ENCODE results near the gene RGPD5. TPM values are rescaled to one million over a fixed set of nuclear protein-coding genes. Genes with fewer than 3 reads are reported as not detected.
"Not testable (repeated sequence)": the region's sequence is repeated elsewhere in the genome, so short reads cannot be mapped to it uniquely, and the experiment has no call there.

RGPD5 gene
- total RNA-seq, 1 donor: 28.6 TPM

DNA sequence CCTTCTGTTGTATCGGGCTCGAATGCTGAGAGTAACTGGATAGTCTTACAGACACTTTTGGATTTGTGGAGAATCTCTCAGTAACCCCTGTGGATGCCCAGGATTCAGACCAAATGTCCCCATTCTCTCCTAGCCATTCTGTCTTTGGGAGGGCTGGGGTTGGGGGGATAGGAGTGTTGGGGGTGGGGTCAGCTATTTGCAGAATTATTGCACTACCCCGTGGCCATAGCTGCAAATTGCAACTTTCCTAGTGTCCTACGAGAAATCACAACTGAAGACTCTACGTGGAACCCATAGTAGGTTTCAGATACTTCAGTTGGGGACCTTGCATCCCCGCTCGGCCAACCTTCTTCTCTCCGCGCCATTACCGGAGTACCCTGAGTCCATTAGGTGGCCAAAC is 25.2 kb upstream of the RGPD5 start:
- not testable (repeated sequence) for H3K9me3 ChIP-seq (ENCODE audit: low read depth, low read length); DNase-seq (ENCODE audit: insufficient read length, low spot score, missing footprints); H3K79me2 ChIP-seq (ENCODE audit: insufficient read depth, low read length); H3K4me3 ChIP-seq (ENCODE audit: insufficient read depth, low read length); H3K4me2 ChIP-seq (ENCODE audit: insufficient read depth, low read length); H3K27ac ChIP-seq (ENCODE audit: low read depth, low read length); H3K27me3 ChIP-seq (ENCODE audit: insufficient read depth, low read length); H2AFZ ChIP-seq (ENCODE audit: low read length); H3K36me3 ChIP-seq (ENCODE audit: insufficient read depth, low read length); H4K20me1 ChIP-seq (ENCODE audit: insufficient read depth, low read length); H3K4me1 ChIP-seq (ENCODE audit: insufficient read depth, low read length)

DNA sequence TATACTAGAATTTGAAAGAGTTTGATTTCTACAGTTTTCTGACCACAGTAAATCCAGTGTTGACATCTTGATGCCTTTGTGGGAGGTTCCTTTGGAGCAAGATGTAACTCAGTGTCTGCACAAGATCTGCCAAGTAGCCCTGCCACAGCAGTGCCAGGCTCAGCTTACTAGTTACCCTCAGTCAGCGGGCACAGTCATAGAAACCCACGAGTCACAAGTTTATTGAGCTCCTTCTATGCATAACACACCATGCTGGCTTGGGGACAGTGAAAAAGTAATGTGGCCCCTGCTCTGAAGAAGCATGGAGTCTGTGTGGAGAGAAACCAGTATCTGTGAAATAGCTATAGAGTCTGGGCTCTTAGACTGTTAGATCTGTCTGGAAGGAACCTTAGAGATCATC is 15.0 kb upstream of the RGPD5 start:
- not testable (repeated sequence) for H3K4me2 ChIP-seq (ENCODE audit: insufficient read depth, low read length); H3K4me3 ChIP-seq (ENCODE audit: insufficient read depth, low read length); H3K79me2 ChIP-seq (ENCODE audit: insufficient read depth, low read length); H4K20me1 ChIP-seq (ENCODE audit: insufficient read depth, low read length); H2AFZ ChIP-seq (ENCODE audit: low read length); H3K4me1 ChIP-seq (ENCODE audit: insufficient read depth, low read length); DNase-seq (ENCODE audit: insufficient read length, low spot score, missing footprints); H3K9me3 ChIP-seq (ENCODE audit: low read depth, low read length); H3K36me3 ChIP-seq (ENCODE audit: insufficient read depth, low read length); H3K27ac ChIP-seq (ENCODE audit: low read depth, low read length); H3K27me3 ChIP-seq (ENCODE audit: insufficient read depth, low read length)

DNA sequence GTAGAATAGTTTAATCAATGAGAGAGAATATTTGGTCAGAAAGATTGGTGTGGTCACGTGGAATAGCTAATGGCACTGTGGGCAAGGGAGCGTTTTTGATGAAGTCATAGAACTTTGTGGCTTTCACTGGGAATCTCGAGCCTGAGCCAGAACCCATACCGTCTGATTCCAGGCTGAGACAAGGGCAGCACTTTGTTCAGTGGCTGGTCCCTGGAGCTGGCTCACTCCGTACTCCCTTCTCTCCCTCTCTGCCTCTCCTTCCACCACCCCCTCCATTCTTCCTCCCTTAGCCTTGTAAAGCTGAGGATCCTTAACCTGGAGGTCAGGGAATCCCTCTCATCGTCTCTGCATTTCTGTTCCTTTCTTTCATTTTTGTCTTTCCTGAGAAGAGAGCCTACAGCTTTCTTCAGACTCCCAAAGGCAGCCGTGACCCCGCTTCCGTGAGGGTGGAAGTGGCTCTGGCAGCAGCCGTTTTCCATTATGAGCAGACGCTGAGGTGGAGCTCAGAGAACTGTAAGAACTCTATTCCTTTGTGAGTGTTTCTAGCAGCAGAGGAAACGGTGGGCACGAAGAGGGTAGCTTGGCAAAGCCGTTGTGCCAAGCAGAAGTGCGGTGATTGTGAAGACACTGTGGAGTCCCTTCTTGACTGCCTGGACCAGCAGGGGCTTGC is 12.8 kb upstream of the RGPD5 start:
- DNase-seq (ENCODE audit: insufficient read length, low spot score, missing footprints); H4K20me1 ChIP-seq (ENCODE audit: insufficient read depth, low read length); H3K9me3 ChIP-seq (ENCODE audit: low read depth, low read length); H3K27ac ChIP-seq (ENCODE audit: low read depth, low read length); H3K27me3 ChIP-seq (ENCODE audit: insufficient read depth, low read length); H3K36me3 ChIP-seq (ENCODE audit: insufficient read depth, low read length); H3K4me1 ChIP-seq (ENCODE audit: insufficient read depth, low read length); H3K4me2 ChIP-seq (ENCODE audit: insufficient read depth, low read length); H3K4me3 ChIP-seq (ENCODE audit: insufficient read depth, low read length); H2AFZ ChIP-seq (ENCODE audit: low read length); H3K79me2 ChIP-seq (ENCODE audit: insufficient read depth, low read length): not testable (repeated sequence)

DNA sequence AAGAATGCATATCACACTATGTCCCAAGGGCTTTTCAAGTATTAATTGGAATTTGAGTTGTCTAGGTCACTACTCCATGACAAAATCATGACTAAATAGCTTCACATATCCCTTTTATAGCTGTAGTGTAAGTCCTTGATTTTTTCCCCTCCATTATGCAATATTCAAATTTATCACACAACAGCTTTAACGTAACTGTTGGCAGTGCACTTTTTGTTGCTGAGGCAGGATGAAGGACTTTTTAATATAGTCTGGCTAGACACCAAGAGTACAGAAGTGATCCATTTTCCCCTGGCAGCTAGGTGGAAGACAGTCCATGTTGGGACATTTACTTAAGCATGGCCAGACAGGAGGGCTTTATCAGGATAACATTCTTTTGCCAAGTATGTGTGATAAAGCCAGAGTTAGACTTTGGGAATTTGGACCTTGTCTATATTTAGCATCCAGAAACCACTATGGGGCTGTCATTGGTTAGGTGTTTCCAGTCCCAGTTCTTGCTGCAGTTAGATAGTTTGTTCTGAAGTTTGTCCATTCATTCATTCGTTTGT is 11.6 kb upstream of the RGPD5 start:
- H3K27me3 ChIP-seq (ENCODE audit: insufficient read depth, low read length); H3K79me2 ChIP-seq (ENCODE audit: insufficient read depth, low read length); H3K4me2 ChIP-seq (ENCODE audit: insufficient read depth, low read length); H3K36me3 ChIP-seq (ENCODE audit: insufficient read depth, low read length); H4K20me1 ChIP-seq (ENCODE audit: insufficient read depth, low read length); H2AFZ ChIP-seq (ENCODE audit: low read length); H3K9me3 ChIP-seq (ENCODE audit: low read depth, low read length); H3K4me1 ChIP-seq (ENCODE audit: insufficient read depth, low read length); H3K27ac ChIP-seq (ENCODE audit: low read depth, low read length); H3K4me3 ChIP-seq (ENCODE audit: insufficient read depth, low read length); DNase-seq (ENCODE audit: insufficient read length, low spot score, missing footprints): not testable (repeated sequence)

DNA sequence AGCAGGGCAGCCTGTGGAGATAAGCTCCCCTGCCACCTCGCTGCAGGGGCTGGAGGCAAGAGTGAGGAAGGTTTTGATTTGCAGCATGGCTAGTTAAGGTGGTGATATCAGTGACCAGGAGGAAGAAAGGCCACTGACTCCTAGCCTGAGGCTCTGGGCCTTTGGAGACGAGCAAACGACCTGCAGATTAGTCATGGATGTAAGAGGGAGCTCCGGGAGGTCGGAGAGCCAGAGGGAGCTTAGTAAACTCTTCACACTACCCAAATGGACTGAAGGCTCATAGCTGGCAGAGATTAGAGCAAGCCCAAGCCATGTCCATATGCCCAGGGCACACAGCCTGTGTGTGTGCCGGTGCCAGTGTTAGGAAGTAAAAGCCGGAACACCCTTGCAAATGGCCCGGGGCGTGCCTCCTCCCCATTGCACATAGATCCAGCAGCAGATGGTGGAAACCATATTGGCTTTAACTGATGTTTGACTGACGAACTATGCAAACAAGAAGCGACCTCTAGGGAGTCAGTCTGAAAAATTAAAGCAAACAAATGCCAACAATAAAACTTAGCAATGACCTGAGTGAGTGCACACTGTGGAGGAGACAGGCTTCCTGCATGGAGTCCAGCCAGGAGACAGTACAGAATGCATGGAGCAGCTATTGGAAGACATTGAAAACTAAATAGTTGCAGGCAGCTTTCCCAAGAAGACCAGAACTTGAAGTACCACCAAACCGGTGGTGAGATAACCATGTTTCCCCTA is 2.4 kb upstream of the RGPD5 start:
- H3K4me3 ChIP-seq (ENCODE audit: insufficient read depth, low read length); H3K27me3 ChIP-seq (ENCODE audit: insufficient read depth, low read length); H3K9me3 ChIP-seq (ENCODE audit: low read depth, low read length); H3K4me2 ChIP-seq (ENCODE audit: insufficient read depth, low read length); H3K27ac ChIP-seq (ENCODE audit: low read depth, low read length); H3K79me2 ChIP-seq (ENCODE audit: insufficient read depth, low read length); H2AFZ ChIP-seq (ENCODE audit: low read length); H3K4me1 ChIP-seq (ENCODE audit: insufficient read depth, low read length); DNase-seq (ENCODE audit: insufficient read length, low spot score, missing footprints); H3K36me3 ChIP-seq (ENCODE audit: insufficient read depth, low read length); H4K20me1 ChIP-seq (ENCODE audit: insufficient read depth, low read length): not testable (repeated sequence)

DNA sequence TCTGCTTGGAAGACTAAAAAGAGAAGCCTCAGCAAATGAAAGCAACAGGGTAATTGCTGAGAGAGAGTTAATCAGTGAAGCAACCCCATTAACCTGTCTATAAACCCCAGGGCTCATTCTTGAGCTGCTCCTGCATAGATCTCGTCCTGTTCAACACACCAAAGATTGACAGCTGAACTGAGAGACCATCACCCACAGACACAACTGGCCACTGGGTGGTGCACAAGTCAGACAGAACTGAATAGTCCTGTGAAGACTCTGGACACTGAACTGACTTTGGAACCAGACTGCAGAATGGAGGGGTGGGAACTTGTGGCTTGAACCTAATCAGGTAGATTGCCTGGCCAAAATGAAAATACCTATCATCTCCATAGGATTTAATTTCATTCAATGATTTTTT is 1.4 kb upstream of the RGPD5 start:
- H3K27me3 ChIP-seq (ENCODE audit: insufficient read depth, low read length); H3K4me2 ChIP-seq (ENCODE audit: insufficient read depth, low read length); H3K4me1 ChIP-seq (ENCODE audit: insufficient read depth, low read length); H3K79me2 ChIP-seq (ENCODE audit: insufficient read depth, low read length); H3K9me3 ChIP-seq (ENCODE audit: low read depth, low read length); H4K20me1 ChIP-seq (ENCODE audit: insufficient read depth, low read length); DNase-seq (ENCODE audit: insufficient read length, low spot score, missing footprints); H2AFZ ChIP-seq (ENCODE audit: low read length); H3K4me3 ChIP-seq (ENCODE audit: insufficient read depth, low read length); H3K27ac ChIP-seq (ENCODE audit: low read depth, low read length); H3K36me3 ChIP-seq (ENCODE audit: insufficient read depth, low read length): not testable (repeated sequence)

DNA sequence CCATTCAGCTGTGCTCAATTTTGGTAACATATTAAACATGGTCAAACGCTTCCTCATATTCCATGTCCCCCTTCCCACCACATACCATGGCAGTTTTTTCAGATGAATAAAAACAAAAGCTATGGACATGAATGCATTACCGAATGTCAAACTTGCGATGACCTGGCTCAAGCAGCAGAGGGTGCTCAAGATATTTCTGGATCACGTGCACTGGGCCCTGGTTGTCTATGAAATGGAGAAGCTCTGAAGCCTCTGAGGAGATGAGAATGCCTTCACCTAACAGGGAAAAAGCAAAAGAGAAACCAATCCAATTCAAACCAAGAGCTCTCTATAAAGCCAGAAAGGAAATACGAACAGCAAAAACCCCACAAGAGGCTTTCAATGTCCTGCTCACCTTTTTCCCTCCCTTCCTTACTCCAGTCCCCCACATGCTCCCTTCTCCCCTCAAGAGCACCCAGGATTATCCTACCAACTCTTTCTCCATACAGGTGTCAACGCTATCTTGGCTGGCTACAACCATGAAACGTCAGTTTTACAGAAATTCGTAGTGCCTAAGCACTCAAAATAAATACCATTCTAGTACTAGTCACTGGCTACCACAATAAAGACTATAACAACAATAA is 77.1 kb downstream of the RGPD5 start:
- not testable (repeated sequence) for H2AFZ ChIP-seq (ENCODE audit: low read length); H3K27ac ChIP-seq (ENCODE audit: low read depth, low read length); H3K4me1 ChIP-seq (ENCODE audit: insufficient read depth, low read length); H3K4me2 ChIP-seq (ENCODE audit: insufficient read depth, low read length); H3K36me3 ChIP-seq (ENCODE audit: insufficient read depth, low read length); H3K9me3 ChIP-seq (ENCODE audit: low read depth, low read length); DNase-seq (ENCODE audit: insufficient read length, low spot score, missing footprints); H3K79me2 ChIP-seq (ENCODE audit: insufficient read depth, low read length); H3K4me3 ChIP-seq (ENCODE audit: insufficient read depth, low read length); H4K20me1 ChIP-seq (ENCODE audit: insufficient read depth, low read length); H3K27me3 ChIP-seq (ENCODE audit: insufficient read depth, low read length)

DNA sequence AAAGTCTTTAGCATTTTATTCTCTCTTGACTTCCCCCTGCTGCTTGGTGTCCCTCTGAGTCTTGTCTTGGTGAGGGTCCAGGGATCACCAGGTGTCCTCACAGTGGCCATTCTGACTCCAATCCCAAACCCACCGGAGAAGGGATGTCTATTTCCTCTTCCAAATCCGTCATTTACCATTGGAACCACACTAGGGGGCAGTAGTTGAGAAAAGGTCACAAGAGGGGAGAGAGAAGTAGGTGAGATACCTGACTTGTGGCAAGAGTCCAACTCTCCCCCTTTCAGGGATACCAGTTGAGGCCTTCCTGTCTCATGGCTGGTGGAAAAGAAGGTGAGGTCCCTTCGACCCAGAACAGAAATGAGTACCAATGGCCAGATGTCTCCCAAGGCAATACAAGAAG is 82.5 kb downstream of the RGPD5 start:
- H3K27me3 ChIP-seq (ENCODE audit: insufficient read depth, low read length); H3K4me2 ChIP-seq (ENCODE audit: insufficient read depth, low read length); H3K4me3 ChIP-seq (ENCODE audit: insufficient read depth, low read length); H3K36me3 ChIP-seq (ENCODE audit: insufficient read depth, low read length); H3K27ac ChIP-seq (ENCODE audit: low read depth, low read length); H3K9me3 ChIP-seq (ENCODE audit: low read depth, low read length); DNase-seq (ENCODE audit: insufficient read length, low spot score, missing footprints); H3K79me2 ChIP-seq (ENCODE audit: insufficient read depth, low read length); H3K4me1 ChIP-seq (ENCODE audit: insufficient read depth, low read length); H4K20me1 ChIP-seq (ENCODE audit: insufficient read depth, low read length); H2AFZ ChIP-seq (ENCODE audit: low read length): not testable (repeated sequence)
